ENCODE results near the gene NUDC.

GRCh38 chr1:26957306-26957705 lies 35.8 kb downstream of the NUDC start:
- TF ChIP-seq ZNF10 (tag by site-specific recombination; IDR thresholded peaks at IDR 0.05) (no peak), ZNF830 (tag by site-specific recombination; IDR thresholded peaks at IDR 0.05; ENCODE audit: low read depth) (no peak), ZNF610 (tag by site-specific recombination; IDR thresholded peaks at IDR 0.05; ENCODE audit: borderline replicate concordance) (no peak), CTCF (tag by site-specific recombination; IDR thresholded peaks at IDR 0.05) (no peak), ZNF202 (tag by site-specific recombination; IDR thresholded peaks at IDR 0.05; ENCODE audit: borderline replicate concordance) (no peak), HOXA7 (CRISPR knock-in tag; IDR thresholded peaks at IDR 0.05; ENCODE audit: borderline replicate concordance) (no peak), ZNF747 (tag by site-specific recombination; IDR thresholded peaks at IDR 0.05) (no peak), KLF9 (tag by site-specific recombination; IDR thresholded peaks at IDR 0.05; ENCODE audit: low read depth) (no peak), ZNF423 (tag by site-specific recombination; IDR thresholded peaks at IDR 0.05) (no peak), TCF7L2 (IDR thresholded peaks at IDR 0.05; ENCODE audit: borderline replicate concordance, low read depth, low read length) (no peak), ZNF549 (tag by site-specific recombination; IDR thresholded peaks at IDR 0.05) (no peak), ZNF112 (tag by site-specific recombination; IDR thresholded peaks at IDR 0.05) (no peak)
